Right lobe of liver (tissue), 6 donors: Measurements from ENCODE around the gene USP40. TPM values are rescaled to one million over a fixed set of nuclear protein-coding genes. Genes with fewer than 3 reads are reported as not detected.

Source experiments
- ATAC-seq, 4 donors: fragments of 200-7000 bp; cut with Tn5 transposase; one replicate each; pipeline ENCODE4 v1.9.1; 2020; ENCODE audit warnings: mild to moderate bottlenecking in 4 of 4, moderate library complexity in 4 of 4
- DNase-seq, 3 donors: peaks; one replicate each; pipeline ENCODE4 v3.0.0-alpha.2; 2020
- H3K27ac ChIP-seq, 3 donors: fragments of 200-600 bp; one replicate each; pipeline ENCODE4 v1.8.0; 2022
- H3K27me3 ChIP-seq, 2 donors: fragments of 200-600 bp; one replicate each; pipeline ENCODE4 v1.8.0; 2022
- H3K36me3 ChIP-seq, 4 donors: fragments of 200-600 bp; sonication (generic) in 1 of 4; one replicate each; pipeline versions ENCODE4 v1.5.1 to v1.8.0; 2017 to 2022; ENCODE audit warnings: control low read depth in 1 of 4
- H3K4me1 ChIP-seq, 4 donors: fragments of 200-600 bp; sonication (generic) in 1 of 4; one replicate each; pipeline versions ENCODE4 v1.5.1 to v1.8.0; 2017 to 2022; ENCODE audit warnings: control low read depth in 1 of 4
- H3K4me3 ChIP-seq, 3 donors: fragments of 200-600 bp; one replicate each; pipeline ENCODE4 v1.8.0; 2022
- H3K9me3 ChIP-seq, 4 donors: fragments of 200-600 bp; sonication (generic) in 1 of 4; one replicate each; pipeline versions ENCODE4 v1.5.1 to v1.8.0; 2017 to 2022; ENCODE audit warnings: control low read depth in 1 of 4
- CTCF ChIP-seq, 4 donors: fragments of 200-600 bp in 3 of 4; fragments of 450-650 bp in 1 of 4; IDR thresholded peaks; one replicate each; pipeline versions ENCODE4 v1.5.1 to v1.8.0; 2016 to 2022; ENCODE audit warnings: antibody characterized with exemption in 4 of 4, mild to moderate bottlenecking in 2 of 4
- POLR2A ChIP-seq: fragments of 450-650 bp; IDR thresholded peaks from one replicate; pipeline ENCODE4 v1.6.1; 2017; ENCODE audit warnings: antibody characterized with exemption, mild to moderate bottlenecking
- WGBS: methylation state at CpG from one replicate; pipeline ENCODE4 v1.1.6; 2018; ENCODE audit warnings: low coverage, low lambda C conversion rate; ENCODE audit not compliant: insufficient coverage; ENCODE audit errors: missing lambda C conversion rate; 5-methylcytosine and 5-hydroxymethylcytosine counted together
- intact Hi-C, 2 donors: fragments of 100-400 bp; cut with DNase I; formaldehyde crosslinking; loops; one replicate each; pipeline versions ENCODE4 v1.11.2 to v1.14.1; 2022
- total RNA-seq, 6 experiments: library from RNA; depleted of rRNA in 2 of 6; stranded (reverse); fragments of >200 nt in 2 of 6; fragmentation: NEBNext Ultra II Directional in 3 of 6; extraction: Animal tissue kit (Norgen Biotek cat#: 25700) in 3 of 6; gene quantifications; one replicate each; pipeline versions ENCODE4 v1.1.0 to v1.2.4, GENCODE V29; 2016 to 2023
- donor health status: DM: no; HTN: yes; CAD: no.
- donor health status: DM: no; HTN: no; CAD: no.
- donor health status: DM: no; HTN: no; CAD: no.
- donor health status: DM: no; HTN: yes; CAD: no.
- donor health status: DM: no; HTN: yes; CAD: no.

USP40 gene
- total RNA-seq, 6 experiments from 2014 or later, result 19.9 to 38.8 (median 27.0) TPM

DNA sequence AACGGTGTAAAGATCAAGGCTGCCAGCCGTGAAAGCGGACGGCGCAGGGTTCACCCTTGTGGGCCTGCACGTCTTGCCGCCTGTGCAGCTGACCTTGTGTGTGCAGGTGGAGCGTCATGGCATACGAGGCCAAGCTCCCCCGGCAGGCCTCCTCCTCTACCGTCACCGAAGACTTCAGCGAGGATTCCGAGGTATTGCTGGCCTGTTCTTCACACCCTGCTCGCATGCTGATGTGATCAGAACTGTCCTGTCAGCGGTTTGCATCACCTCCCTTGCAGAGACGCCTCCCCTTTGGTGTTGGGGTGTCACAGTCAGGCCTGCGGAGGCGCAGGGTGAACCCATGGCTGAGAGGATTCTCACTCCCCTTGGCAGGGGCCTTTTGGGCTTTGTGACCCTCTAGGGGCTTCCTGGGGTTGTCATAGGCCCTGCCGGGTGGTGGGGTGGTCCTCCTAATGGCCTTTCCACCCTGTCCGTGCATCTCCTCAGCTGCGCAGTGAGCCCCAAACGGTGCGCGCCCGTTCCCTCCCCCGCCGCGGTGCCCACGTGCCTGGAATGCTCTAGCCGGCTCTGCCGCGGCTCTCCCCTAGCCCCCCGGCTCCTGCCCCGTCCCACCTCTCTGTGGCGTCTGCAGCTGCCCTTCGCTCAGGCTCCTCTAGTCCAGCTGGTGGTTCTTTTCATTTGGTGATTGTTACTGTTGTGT, 119.8 kb downstream of the USP40 start:
- Histone ChIP-seq H3K36me3 (peaks cover 0 to 24% (median 4%) of the 10 kb centered on the region in 4 donors), H3K4me3 (no peak overlapping the region), H3K9me3 (no peaks in the 10 kb centered on the region), H3K27me3 (no peaks in the 10 kb centered on the region), H3K27ac (no peak overlapping the region), H3K4me1 (no peaks in the 10 kb centered on the region)
- ATAC-seq (no peak), DNase-seq (peak; percentile 9 to 51 (median 33))
- no peak for TF ChIP-seq CTCF (IDR thresholded peaks at IDR 0.05)
- 87% methylated on average over 7 of the region's 37 CpGs for WGBS
- intact Hi-C loops, result no loop called here

DNA sequence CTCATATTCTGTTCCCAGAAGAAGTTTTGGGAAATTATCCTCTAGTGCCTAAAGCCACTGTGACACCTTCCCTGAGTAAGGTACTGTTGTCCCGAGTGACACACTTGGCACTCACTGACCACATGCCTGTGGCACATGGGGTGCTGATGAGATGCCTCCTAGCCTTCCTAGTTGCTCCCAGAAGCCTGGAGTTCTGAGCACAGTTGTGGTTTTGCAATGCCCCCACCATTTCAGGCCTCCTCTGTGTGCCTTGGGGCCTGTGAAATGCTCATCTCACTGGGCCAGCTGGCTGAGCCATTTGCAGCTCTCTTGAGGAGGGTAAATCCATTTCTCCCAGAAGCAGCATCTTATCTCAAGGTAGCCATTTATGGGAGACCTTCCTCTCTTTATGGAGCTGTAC, 120.5 kb downstream of the USP40 start:
- peak in 1 of 3 donors; percentile 23 for DNase-seq
- intact Hi-C loops, result no loop called here

GRCh38 chr2:233445152-233445830, 121.3 kb downstream of the USP40 start:
- Histone ChIP-seq H3K9me3 (no peaks in the 10 kb centered on the region), H3K27me3 (no peaks in the 10 kb centered on the region), H3K27ac (no peak overlapping the region), H3K4me3 (no peak overlapping the region), H3K4me1 (no peaks in the 10 kb centered on the region), H3K36me3 (peaks cover 0 to 23% (median 3%) of the 10 kb centered on the region in 4 donors)
- intact Hi-C loops, result no loop called here
- 90% methylated on average over 6 of the region's 18 CpGs for WGBS
- DNase-seq (peak; percentile 8 to 32 (median 23)), ATAC-seq (no peak)
- TF ChIP-seq CTCF (IDR thresholded peaks at IDR 0.05) (no peak), POLR2A (no peak)

More for the DNA sequence above, 120.5 kb downstream of the USP40 start:
- no peaks in the 10 kb centered on the region for H3K4me1 ChIP-seq
- WGBS, result 14% methylated on average over 1 of the region's 1 CpG
- no peaks in the 10 kb centered on the region for H3K27me3 ChIP-seq
- TF ChIP-seq POLR2A (no peak), CTCF (IDR thresholded peaks at IDR 0.05) (no peak)
- H3K4me3 ChIP-seq, result no peak overlapping the region
- no peak overlapping the region for H3K27ac ChIP-seq
- no peak for ATAC-seq
- peaks cover 0 to 23% (median 3%) of the 10 kb centered on the region in 4 donors for H3K36me3 ChIP-seq
- no peaks in the 10 kb centered on the region for H3K9me3 ChIP-seq

- WGBS, result 89% methylated on average over 8 of the region's 11 CpGs
- intact Hi-C loops, result no loop called here
- Histone ChIP-seq H3K27me3 (no peaks in the 10 kb centered on the region), H3K4me3 (no peak overlapping the region), H3K27ac (no peak overlapping the region), H3K36me3 (peaks cover 0 to 21% (median 5%) of the 10 kb centered on the region in 4 donors), H3K4me1 (no peaks in the 10 kb centered on the region), H3K9me3 (no peaks in the 10 kb centered on the region)
- DNase-seq, result peak; percentile 18 to 44 (median 40)
- ATAC-seq, result no peak
- TF ChIP-seq CTCF (IDR thresholded peaks at IDR 0.05) (no peak), POLR2A (no peak)
Observed at GRCh38 chr2:233444501-233444900, 122.1 kb downstream of the USP40 start.
